NT2/D1 (cell line): ENCODE data around the gene PDLIM7.

Experiments used
- SUZ12 ChIP-seq: IDR thresholded peaks from 2 replicates; pipeline ENCODE4 v1.6.1; 2011; ENCODE audit not compliant: insufficient read length, insufficient read depth; ENCODE audit errors: extremely low read depth
- YY1 ChIP-seq: IDR thresholded peaks from 2 replicates; pipeline ENCODE4 v1.6.1; 2011; ENCODE audit not compliant: insufficient read length, insufficient read depth
- ZNF274 ChIP-seq: IDR thresholded peaks from 2 replicates; pipeline ENCODE4 v1.6.1; 2011; ENCODE audit warnings: mild to moderate bottlenecking, low read depth, low read length

DNA sequence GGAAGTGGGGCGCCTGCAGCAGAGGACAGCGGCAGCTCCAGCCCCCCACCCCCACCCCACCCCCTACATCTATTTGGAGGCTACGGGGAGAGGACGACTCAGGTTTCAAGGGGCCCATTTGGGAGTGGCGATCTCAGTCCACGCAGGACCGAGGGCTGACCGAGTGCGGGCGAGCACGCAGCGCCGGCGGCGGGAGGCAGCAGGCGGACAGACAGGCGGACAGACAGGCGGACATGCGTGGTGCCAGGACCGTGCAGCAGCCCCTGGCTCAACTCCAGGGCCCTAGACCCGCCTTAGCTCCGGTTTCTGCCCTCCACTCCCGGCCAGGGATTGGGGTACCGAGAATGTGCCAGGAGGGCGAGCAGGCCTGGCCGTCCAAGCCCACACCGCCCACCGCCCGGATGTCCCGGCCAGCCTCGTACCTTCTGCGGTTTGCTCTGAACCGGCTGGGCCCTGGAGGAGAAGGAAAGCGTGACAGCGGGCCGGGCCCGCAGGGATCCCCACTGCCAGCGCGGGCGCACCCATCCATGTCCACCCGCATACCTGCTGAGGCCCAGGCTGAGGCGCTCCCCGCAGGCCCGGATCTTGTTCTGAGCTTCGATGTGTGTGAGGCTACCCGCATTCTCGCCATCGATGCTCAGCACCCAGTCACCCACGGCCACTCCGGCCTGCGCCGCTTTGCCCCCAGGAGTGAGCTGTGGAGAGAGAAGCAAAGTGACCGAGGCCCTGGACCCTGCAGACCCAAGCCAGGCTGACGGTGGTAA is 5.2 kb downstream of the PDLIM7 start:
- TF ChIP-seq ZNF274: no peak
- no peak for TF ChIP-seq YY1
- TF ChIP-seq SUZ12: no peak
